GM21619 (cell line): ENCODE data around the gene AHI1.

ENCODE experiments used
- ATAC-seq: cut with Tn5 transposase; IDR thresholded peaks from one replicate; pipeline ENCODE4 v1.9.1; 2021; ENCODE audit not compliant: unreplicated experiment

Gene AHI1

GRCh38 chr6:135236732-135237131 is 260.8 kb downstream of the AHI1 start:
- ATAC-seq, result no peak

GRCh38 chr6:135236319-135236718 is 261.2 kb downstream of the AHI1 start:
- ATAC-seq, result no peak

- ATAC-seq, result no peak
These were observed 261.8 kb downstream of the AHI1 start for GRCh38 chr6:135235716-135236115.

- no peak for ATAC-seq
These were observed 263.1 kb downstream of the AHI1 start for GRCh38 chr6:135234492-135234780.

- ATAC-seq, result no peak
These were observed 263.7 kb downstream of the AHI1 start for GRCh38 chr6:135233686-135234491.
